Measurements from ENCODE around the gene CMA1.

Gene CMA1

GRCh38 chr14:24465368-24465767, 42.7 kb downstream of the CMA1 start:
- DNase-seq: no peak

GRCh38 chr14:24463884-24464785, 43.9 kb downstream of the CMA1 start:
- DNase-seq: no peak

GRCh38 chr14:24463017-24463883, 44.8 kb downstream of the CMA1 start:
- no peak for DNase-seq

- no peak for DNase-seq
Measured at GRCh38 chr14:24461336-24461735, 46.7 kb downstream of the CMA1 start.

GRCh38 chr14:24459331-24459730, 48.7 kb downstream of the CMA1 start:
- no peak for DNase-seq

- no peak for DNase-seq
Measured at GRCh38 chr14:24458736-24459135, 49.3 kb downstream of the CMA1 start.

GRCh38 chr14:24456980-24457379, 51.1 kb downstream of the CMA1 start:
- DNase-seq: no peak
